KMS-11 (cell line): ENCODE measurements around the gene BCL2L11.
A peak's percentile ranks its signal among the peaks of the same experiment; 100 is the strongest.

ENCODE experiments used
- H2AFZ ChIP-seq: fragments of 200-600 bp; sonication (generic); 2 replicates; pipeline ENCODE4 v1.6.1; 2016; ENCODE audit warnings: antibody characterized with exemption, mixed run types, low read depth
- H3K27ac ChIP-seq: fragments of 200-600 bp; sonication (generic); 2 replicates; pipeline ENCODE4 v1.6.1; 2016; ENCODE audit warnings: mild to moderate bottlenecking, mixed run types
- H3K27me3 ChIP-seq: fragments of 200-600 bp; sonication (generic); 2 replicates; pipeline ENCODE4 v1.6.1; 2017; ENCODE audit warnings: mild to moderate bottlenecking, low read depth, mixed run types, moderate library complexity; ENCODE audit not compliant: insufficient read depth
- H3K36me3 ChIP-seq: fragments of 200-600 bp; sonication (generic); 2 replicates; pipeline ENCODE4 v1.6.1; 2017; ENCODE audit warnings: mild to moderate bottlenecking, mixed run types; ENCODE audit not compliant: insufficient read depth
- H3K4me1 ChIP-seq: fragments of 200-600 bp; sonication (generic); 2 replicates; pipeline ENCODE4 v1.6.1; 2016; ENCODE audit warnings: mild to moderate bottlenecking, low read depth, mixed run types; ENCODE audit not compliant: poor library complexity, severe bottlenecking
- H3K4me2 ChIP-seq: fragments of 200-600 bp; sonication (generic); 2 replicates; pipeline ENCODE4 v1.7.0; 2016; ENCODE audit warnings: mild to moderate bottlenecking, mixed run types
- H3K4me3 ChIP-seq: fragments of 200-600 bp; sonication (generic); IDR thresholded peaks from 2 replicates; pipeline ENCODE4 v1.6.1; 2017; ENCODE audit warnings: low read depth, low read length, mixed read lengths; ENCODE audit not compliant: insufficient read depth
- H3K79me2 ChIP-seq: fragments of 200-600 bp; sonication (generic); 2 replicates; pipeline ENCODE4 v1.6.1; 2016; ENCODE audit warnings: low read depth, mixed run types; ENCODE audit not compliant: insufficient read depth
- H3K9ac ChIP-seq: fragments of 200-600 bp; sonication (generic); 2 replicates; pipeline ENCODE4 v1.6.1; 2016; ENCODE audit warnings: mild to moderate bottlenecking, mixed run types
- H4K20me1 ChIP-seq: fragments of 200-600 bp; sonication (generic); 2 replicates; pipeline ENCODE4 v1.6.1; 2016; ENCODE audit warnings: mild to moderate bottlenecking, mixed run types; ENCODE audit not compliant: insufficient read depth
- CTCF ChIP-seq: fragments of 200-600 bp; sonication (generic); conservative IDR thresholded peaks from 2 replicates; pipeline ENCODE4 v1.6.1; 2017; ENCODE audit warnings: low read depth, mild to moderate bottlenecking, antibody characterized with exemption, low read length, moderate library complexity, mixed read lengths

BCL2L11 gene

GRCh38 chr2:111091811-111092211 lies 28.9 kb upstream of the BCL2L11 start:
- Histone ChIP-seq H3K4me1 (no peaks in the 10 kb centered on the region), H3K4me3 (no peak overlapping the region), H3K27ac (no peak overlapping the region), H2AFZ (no peak overlapping the region), H3K27me3 (no peaks in the 10 kb centered on the region), H3K79me2 (no peaks in the 10 kb centered on the region), H4K20me1 (no peaks in the 10 kb centered on the region), H3K36me3 (no peaks in the 10 kb centered on the region), H3K4me2 (no peak overlapping the region), H3K9ac (no peak overlapping the region)
- no peak for TF ChIP-seq CTCF

- Histone ChIP-seq H4K20me1 (no peaks in the 10 kb centered on the region), H2AFZ (no peak overlapping the region), H3K27me3 (no peaks in the 10 kb centered on the region), H3K4me2 (no peak overlapping the region), H3K4me3 (no peak overlapping the region), H3K4me1 (peaks cover 14% of the 10 kb centered on the region), H3K79me2 (no peaks in the 10 kb centered on the region), H3K27ac (no peak overlapping the region), H3K36me3 (no peaks in the 10 kb centered on the region), H3K9ac (no peak overlapping the region)
- no peak for TF ChIP-seq CTCF
Observed at GRCh38 chr2:111094691-111095090, 26.0 kb upstream of the BCL2L11 start.

- H3K4me2 ChIP-seq: no peak overlapping the region
Observed at GRCh38 chr2:111095434-111095833, 25.3 kb upstream of the BCL2L11 start.

GRCh38 chr2:111099402-111099801 lies 21.3 kb upstream of the BCL2L11 start:
- Histone ChIP-seq H2AFZ (no peak overlapping the region), H3K9ac (no peak overlapping the region), H3K4me3 (no peak overlapping the region), H3K36me3 (no peaks in the 10 kb centered on the region), H3K27ac (peak overlapping the region; percentile 88; the same call in 1 of the 2 replicates), H3K27me3 (no peaks in the 10 kb centered on the region), H4K20me1 (no peaks in the 10 kb centered on the region), H3K79me2 (no peaks in the 10 kb centered on the region), H3K4me2 (peak overlapping the region; percentile 25; the same call in 1 of the 2 replicates), H3K4me1 (peaks cover 44% of the 10 kb centered on the region)
- no peak for TF ChIP-seq CTCF

More at GRCh38 chr2:111095434-111095833, 25.3 kb upstream of the BCL2L11 start:
- Histone ChIP-seq H3K4me1 (peaks cover 22% of the 10 kb centered on the region), H3K4me3 (no peak overlapping the region), H3K36me3 (no peaks in the 10 kb centered on the region), H2AFZ (no peak overlapping the region), H3K27ac (no peak overlapping the region), H4K20me1 (no peaks in the 10 kb centered on the region), H3K27me3 (no peaks in the 10 kb centered on the region), H3K79me2 (no peaks in the 10 kb centered on the region), H3K9ac (no peak overlapping the region)
- TF ChIP-seq CTCF: no peak
